Rectal smooth muscle tissue (tissue), 1 donor: ENCODE measurements around the gene BEGAIN.

Source experiments
- H3K27ac ChIP-seq: one replicate; pipeline ENCODE4 v1.7.0; 2013; ENCODE audit warnings: low read depth, low read length, inconsistent platforms
- H3K27me3 ChIP-seq: one replicate; pipeline ENCODE4 v1.7.0; 2013; ENCODE audit warnings: low read length; ENCODE audit not compliant: control insufficient read depth, insufficient read depth
- H3K36me3 ChIP-seq: one replicate; pipeline ENCODE4 v1.7.0; 2013; ENCODE audit warnings: low read length; ENCODE audit not compliant: control insufficient read depth, insufficient read depth
- H3K4me1 ChIP-seq: one replicate; pipeline ENCODE4 v1.7.0; 2013; ENCODE audit warnings: low read length; ENCODE audit not compliant: control insufficient read depth, insufficient read depth
- H3K4me3 ChIP-seq: one replicate; pipeline ENCODE4 v1.7.0; 2013; ENCODE audit warnings: low read length
- H3K9ac ChIP-seq: one replicate; pipeline ENCODE4 v1.7.0; 2013; ENCODE audit warnings: low read length

Gene BEGAIN, protein sequence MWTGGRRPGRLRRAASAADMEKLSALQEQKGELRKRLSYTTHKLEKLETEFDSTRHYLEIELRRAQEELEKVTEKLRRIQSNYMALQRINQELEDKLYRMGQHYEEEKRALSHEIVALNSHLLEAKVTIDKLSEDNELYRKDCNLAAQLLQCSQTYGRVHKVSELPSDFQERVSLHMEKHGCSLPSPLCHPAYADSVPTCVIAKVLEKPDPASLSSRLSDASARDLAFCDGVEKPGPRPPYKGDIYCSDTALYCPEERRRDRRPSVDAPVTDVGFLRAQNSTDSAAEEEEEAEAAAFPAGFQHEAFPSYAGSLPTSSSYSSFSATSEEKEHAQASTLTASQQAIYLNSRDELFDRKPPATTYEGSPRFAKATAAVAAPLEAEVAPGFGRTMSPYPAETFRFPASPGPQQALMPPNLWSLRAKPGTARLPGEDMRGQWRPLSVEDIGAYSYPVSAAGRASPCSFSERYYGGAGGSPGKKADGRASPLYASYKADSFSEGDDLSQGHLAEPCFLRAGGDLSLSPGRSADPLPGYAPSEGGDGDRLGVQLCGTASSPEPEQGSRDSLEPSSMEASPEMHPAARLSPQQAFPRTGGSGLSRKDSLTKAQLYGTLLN

DNA sequence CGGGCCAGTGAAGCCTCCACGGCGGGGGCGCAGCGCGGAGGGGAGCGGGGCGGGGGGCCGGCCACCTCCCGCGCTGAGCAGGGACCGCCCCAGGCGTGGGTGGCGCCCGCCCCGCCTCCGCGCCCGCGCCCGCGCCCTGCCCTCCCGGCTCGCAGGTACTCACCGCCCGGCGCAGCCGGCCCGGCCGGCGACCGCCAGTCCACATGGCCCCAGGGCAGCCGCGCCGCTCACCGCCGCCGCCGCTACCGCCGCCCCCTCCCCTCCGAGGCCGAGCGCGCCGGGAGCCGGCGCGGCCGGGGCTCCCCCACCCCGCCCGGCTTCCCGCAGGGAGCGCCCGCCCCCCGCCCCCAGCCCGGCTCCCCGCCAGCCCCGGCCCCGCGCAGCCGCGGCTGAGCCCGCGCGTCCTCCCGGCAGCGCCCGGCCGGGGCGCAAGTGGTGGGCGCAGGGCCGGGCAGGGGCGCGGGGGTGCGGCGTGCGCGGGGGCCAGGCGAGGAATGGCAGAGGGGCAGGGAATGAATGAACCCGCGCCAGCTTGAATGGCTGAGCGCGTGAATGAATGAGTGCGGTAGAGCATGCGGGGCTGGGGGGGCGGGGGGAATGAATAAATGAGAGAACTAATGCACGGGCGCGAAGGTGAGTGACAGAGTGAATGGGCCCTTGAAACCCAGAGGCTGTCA is at the start of gene BEGAIN:
Gene BEGAIN, minus strand, starts transcription at position 332 of the 677 bp plus-strand sequence. Its CDS starts 127 bp downstream, at position 205.
- no peak within 1 kb of the TSS for H3K9ac ChIP-seq
- H3K4me1 ChIP-seq, result no peaks in the 10 kb centered on the region
- no peaks in the 10 kb centered on the region for H3K36me3 ChIP-seq
- peaks cover 11% of the 10 kb centered on the region for H3K27me3 ChIP-seq
- H3K27ac ChIP-seq, result no peak within 1 kb of the TSS
- peak within 1 kb of the TSS; percentile 46 for H3K4me3 ChIP-seq

DNA sequence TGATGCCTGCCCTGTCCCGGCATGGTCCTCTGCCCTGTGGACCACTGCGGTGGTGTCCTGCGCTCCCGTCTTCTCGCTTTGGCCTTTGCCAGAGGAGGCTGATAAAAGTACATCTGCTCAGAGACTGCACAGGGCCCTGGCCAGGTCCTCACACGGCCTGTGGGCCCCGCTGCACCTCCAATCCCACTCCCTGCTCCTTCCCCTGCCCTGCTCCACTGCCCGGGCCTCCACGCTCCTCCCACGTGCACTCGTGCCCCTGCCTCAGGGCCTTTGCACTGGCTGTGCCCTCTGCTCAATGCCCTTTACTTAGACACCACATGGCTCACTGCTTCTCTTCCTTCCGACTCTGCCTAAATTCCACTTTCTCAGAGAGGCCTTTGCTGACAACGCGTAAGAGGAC is 49.3 kb upstream of the BEGAIN start:
- H3K9ac ChIP-seq, result no peak overlapping the region
- no peaks in the 10 kb centered on the region for H3K36me3 ChIP-seq
- H3K4me3 ChIP-seq, result no peak overlapping the region
- H3K27ac ChIP-seq, result no peak overlapping the region
- H3K27me3 ChIP-seq, result peaks cover 2% of the 10 kb centered on the region
- no peaks in the 10 kb centered on the region for H3K4me1 ChIP-seq

GRCh38 chr14:100634026-100634425 is 46.8 kb upstream of the BEGAIN start:
- no peaks in the 10 kb centered on the region for H3K4me1 ChIP-seq
- H3K4me3 ChIP-seq, result no peak overlapping the region
- no peaks in the 10 kb centered on the region for H3K27me3 ChIP-seq
- H3K9ac ChIP-seq, result no peak overlapping the region
- H3K27ac ChIP-seq, result no peak overlapping the region
- no peaks in the 10 kb centered on the region for H3K36me3 ChIP-seq

DNA sequence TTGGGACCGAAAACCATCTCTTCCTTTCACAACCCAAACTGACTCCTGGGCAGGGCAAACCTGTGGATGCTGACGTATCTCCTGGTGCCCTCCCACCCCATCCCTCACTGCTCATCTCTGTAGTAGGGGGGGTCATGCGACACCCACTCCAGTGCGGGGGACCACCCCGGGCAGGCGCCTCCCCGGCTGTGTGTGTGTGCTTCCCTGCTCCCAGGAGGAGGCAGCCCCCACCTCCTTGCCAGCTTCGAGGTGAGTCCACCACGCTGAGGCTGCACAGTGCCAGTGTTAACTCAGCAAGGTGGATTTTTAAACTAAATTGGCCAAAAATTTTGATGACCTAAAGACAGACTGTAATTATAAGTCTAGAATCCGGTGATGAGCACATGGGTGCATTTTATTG is 46.2 kb upstream of the BEGAIN start:
- Histone ChIP-seq H3K36me3 (no peaks in the 10 kb centered on the region), H3K4me3 (no peak overlapping the region), H3K4me1 (no peaks in the 10 kb centered on the region), H3K27me3 (no peaks in the 10 kb centered on the region), H3K27ac (no peak overlapping the region), H3K9ac (no peak overlapping the region)

DNA sequence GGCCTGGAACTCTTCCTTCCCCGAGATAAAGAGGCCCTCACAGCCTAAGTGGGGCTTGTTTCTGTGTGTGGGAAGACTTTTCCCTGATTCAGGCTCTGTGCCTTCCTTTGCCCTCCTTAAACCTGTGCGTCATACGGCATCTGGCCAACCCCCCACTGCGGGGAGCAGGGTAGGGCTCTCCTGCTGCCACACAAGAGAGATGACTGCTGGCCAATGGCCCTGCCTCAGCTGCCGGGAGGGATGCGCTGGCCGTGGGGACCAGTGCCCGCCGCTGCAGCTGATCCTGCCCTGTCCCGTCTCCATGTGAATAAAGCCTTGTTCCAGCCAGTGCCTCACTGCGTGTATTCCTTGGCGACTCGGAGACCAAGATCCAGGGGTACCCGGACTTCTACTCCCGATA is 42.5 kb upstream of the BEGAIN start:
- Histone ChIP-seq H3K36me3 (no peaks in the 10 kb centered on the region), H3K4me1 (no peaks in the 10 kb centered on the region), H3K9ac (no peak overlapping the region), H3K4me3 (no peak overlapping the region), H3K27me3 (peaks cover 2% of the 10 kb centered on the region), H3K27ac (no peak overlapping the region)

GRCh38 chr14:100629098-100629497 is 41.9 kb upstream of the BEGAIN start:
- no peak overlapping the region for H3K9ac ChIP-seq
- no peak overlapping the region for H3K4me3 ChIP-seq
- H3K27me3 ChIP-seq, result peaks cover 2% of the 10 kb centered on the region
- no peak overlapping the region for H3K27ac ChIP-seq
- H3K4me1 ChIP-seq, result no peaks in the 10 kb centered on the region
- no peaks in the 10 kb centered on the region for H3K36me3 ChIP-seq

DNA sequence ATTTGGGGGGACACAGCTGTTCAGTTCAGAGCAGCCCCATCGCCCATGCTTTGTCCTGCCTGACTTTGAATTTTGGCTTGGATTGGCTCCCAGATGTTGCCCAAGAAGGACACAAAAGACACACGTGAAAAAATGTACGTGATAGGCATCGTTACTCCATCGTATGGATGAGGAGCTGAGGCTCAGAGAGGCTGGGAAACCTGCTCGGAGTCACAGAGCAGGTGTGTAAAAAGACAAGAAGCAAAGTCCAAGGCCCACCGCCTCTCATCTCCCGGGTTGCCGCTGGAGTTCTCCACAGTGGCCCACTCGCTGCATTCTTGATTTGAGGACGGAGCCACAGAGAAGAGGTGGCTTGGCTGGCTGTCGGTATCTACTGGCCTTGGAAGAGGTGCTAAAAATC is 41.0 kb upstream of the BEGAIN start:
- Histone ChIP-seq H3K27ac (no peak overlapping the region), H3K4me3 (no peak overlapping the region), H3K27me3 (peaks cover 2% of the 10 kb centered on the region), H3K9ac (no peak overlapping the region), H3K4me1 (no peaks in the 10 kb centered on the region), H3K36me3 (no peaks in the 10 kb centered on the region)

- Histone ChIP-seq H3K36me3 (no peaks in the 10 kb centered on the region), H3K27me3 (peaks cover 2% of the 10 kb centered on the region), H3K4me1 (no peaks in the 10 kb centered on the region), H3K4me3 (no peak overlapping the region), H3K27ac (no peak overlapping the region), H3K9ac (no peak overlapping the region)
Observed at GRCh38 chr14:100626614-100627013, 39.4 kb upstream of the BEGAIN start.

DNA sequence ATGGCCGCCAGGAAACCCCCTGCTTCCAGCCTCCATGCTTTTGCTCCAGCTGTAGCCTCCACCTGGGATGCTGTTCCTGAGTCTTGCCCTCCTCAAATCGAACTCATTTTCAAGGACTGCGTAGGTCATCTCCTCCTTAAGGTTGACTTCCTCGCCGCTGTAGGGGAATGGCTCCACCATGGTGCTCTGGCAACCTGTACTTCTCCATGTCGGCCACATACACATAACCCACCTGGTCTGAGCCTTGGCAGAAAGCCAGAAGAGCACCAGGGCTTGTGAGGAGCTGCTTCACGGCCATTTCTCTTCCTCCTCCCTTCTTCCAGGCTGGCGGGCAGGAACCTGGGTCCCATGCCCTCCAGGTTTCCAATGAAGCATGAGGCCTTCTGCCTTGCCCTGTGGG is 36.7 kb upstream of the BEGAIN start:
- Histone ChIP-seq H3K36me3 (no peaks in the 10 kb centered on the region), H3K27me3 (peaks cover 2% of the 10 kb centered on the region)

DNA sequence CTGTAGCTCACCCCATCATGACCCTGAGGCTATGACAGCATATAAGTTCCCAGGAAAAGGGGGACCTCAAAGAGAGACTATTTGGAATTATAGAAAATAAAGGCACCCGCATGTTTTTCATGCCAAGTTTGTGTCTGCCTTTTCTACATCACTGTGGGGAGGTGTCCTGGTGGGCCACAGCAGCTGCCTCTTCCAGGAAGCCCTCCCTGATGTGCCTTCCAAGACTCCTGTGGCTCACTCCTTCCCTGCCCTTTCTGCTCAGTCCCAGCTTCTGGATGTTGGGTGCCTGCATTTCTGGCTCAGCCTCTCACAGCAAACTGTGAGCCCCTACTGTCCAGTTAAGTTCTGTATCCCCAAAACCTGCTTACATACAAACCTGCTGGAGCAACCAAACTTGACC is 36.3 kb upstream of the BEGAIN start:
- H3K9ac ChIP-seq, result no peak overlapping the region
- H3K27ac ChIP-seq, result no peak overlapping the region
- no peak overlapping the region for H3K4me3 ChIP-seq
- no peaks in the 10 kb centered on the region for H3K4me1 ChIP-seq
- no peaks in the 10 kb centered on the region for H3K36me3 ChIP-seq
- H3K27me3 ChIP-seq, result peaks cover 2% of the 10 kb centered on the region

More for the DNA sequence above, 36.7 kb upstream of the BEGAIN start:
- Histone ChIP-seq H3K4me1 (no peaks in the 10 kb centered on the region), H3K27ac (no peak overlapping the region), H3K4me3 (no peak overlapping the region), H3K9ac (no peak overlapping the region)

DNA sequence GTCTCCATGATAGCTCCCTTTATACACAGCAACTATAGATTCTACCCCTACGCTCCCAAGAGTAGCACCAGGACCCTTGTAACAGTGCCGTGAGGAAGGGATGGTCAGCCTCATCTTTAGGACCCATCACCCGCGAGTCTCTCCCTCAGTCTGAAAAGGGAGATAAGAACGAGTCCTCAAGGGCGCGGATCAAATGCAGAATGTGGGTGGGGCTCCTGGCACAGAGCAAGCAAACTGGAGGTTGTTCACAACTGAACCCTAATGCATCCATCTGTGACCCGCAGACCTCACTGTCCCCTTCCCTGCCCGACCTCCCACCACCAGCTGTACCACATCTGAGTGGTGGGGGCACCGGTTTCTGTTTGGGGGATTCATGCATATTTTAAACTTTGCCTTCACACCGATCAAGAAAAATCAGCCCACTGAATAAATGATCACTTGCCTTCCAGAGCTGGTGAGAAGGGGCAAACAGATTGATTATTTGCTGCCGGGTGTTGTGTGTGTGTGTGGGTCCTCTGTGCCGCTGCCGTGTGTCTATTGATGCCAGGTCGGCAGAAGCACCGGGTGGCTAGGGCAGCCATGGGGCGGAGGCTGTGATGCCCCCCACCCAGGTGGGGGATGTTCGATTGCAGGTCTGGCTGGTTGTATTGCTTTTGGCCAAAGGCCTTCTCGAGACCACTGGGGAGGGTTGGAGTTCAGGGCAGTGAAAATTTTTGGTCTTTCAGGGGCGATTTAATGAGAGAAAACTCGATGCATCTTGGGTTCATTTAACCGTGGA is 35.7 kb upstream of the BEGAIN start:
- Histone ChIP-seq H3K36me3 (no peaks in the 10 kb centered on the region), H3K27me3 (peaks cover 2% of the 10 kb centered on the region), H3K9ac (no peak overlapping the region), H3K4me1 (no peaks in the 10 kb centered on the region), H3K27ac (no peak overlapping the region), H3K4me3 (no peak overlapping the region)

DNA sequence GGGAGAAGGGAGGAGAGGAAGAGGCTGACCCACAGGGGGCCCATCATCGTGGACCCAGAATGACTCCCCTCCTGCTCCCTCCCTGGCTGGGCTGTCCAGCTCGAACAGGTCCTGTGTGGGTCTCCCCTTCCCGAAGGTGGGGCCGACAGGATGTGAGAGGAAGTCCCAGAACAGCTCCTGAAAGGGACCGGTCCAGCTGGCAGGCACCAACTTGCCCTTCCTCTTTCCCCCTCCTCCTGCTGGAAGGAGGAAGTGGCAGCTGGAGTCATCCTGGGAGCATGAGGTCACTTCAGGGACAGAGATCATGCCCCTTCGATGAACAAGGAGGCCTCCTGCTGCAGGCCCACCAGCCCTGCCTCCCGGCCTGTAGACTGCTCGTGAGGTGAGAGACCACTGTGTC is 35.0 kb upstream of the BEGAIN start:
- H3K27ac ChIP-seq, result no peak overlapping the region
- H3K4me1 ChIP-seq, result no peaks in the 10 kb centered on the region

More for the DNA sequence above, 35.0 kb upstream of the BEGAIN start:
- Histone ChIP-seq H3K4me3 (no peak overlapping the region), H3K36me3 (no peaks in the 10 kb centered on the region), H3K27me3 (peaks cover 2% of the 10 kb centered on the region), H3K9ac (no peak overlapping the region)
